NB4 (cell line): ENCODE measurements around the gene MTHFR.

Source experiments
- DNase-seq: peaks from one replicate; pipeline ENCODE4 v3.0.0; 2010; ENCODE audit warnings: low read depth
- H3K4me3 ChIP-seq: one replicate; pipeline ENCODE4 v1.5.1; 2011; ENCODE audit warnings: mild to moderate bottlenecking, low read depth, low read length, moderate library complexity
- MYC ChIP-seq: IDR thresholded peaks from 2 replicates; pipeline ENCODE4 v1.6.1; 2011; ENCODE audit warnings: low read depth, low read length
- POLR2A ChIP-seq: IDR thresholded peaks from 2 replicates; pipeline ENCODE4 v1.6.1; 2011; ENCODE audit warnings: mild to moderate bottlenecking; ENCODE audit not compliant: insufficient read length; ENCODE audit errors: extremely low read depth
- TF ChIP-seq, protein P1 (sequence below): IDR thresholded peaks from one replicate; pipeline ENCODE4 v1.5.1; 2012; ENCODE audit warnings: low read depth, low read length
- TF ChIP-seq, protein P2 (sequence below): IDR thresholded peaks from 2 replicates; pipeline ENCODE4 v1.6.1; 2011; ENCODE audit warnings: low read depth, low read length

The MTHFR gene

DNA sequence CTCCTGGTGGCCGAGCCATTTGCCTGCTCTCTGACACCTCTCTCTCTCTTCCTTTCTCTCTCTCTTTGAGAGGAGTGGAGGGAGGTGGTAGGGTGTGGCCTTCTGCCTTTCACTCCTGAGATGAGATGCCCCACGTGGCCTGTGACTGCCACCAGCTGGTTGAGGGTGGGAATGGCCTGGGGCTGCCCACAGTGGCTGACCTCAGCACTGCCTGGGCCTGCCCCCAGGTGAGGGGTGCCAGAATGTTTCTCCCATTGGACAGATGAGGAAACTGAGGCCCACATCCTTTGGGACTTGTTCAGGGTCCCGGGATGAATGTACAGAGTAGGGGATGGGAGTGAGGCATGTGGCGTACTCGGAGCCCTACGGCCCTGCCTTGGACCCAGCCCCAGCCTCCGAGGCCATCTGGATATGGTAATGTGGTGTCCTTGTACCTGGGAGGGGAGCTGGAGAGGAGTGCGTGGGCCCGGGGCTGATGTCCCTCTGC, 56.5 kb downstream of the MTHFR start:
- TF ChIP-seq, protein P1, sequence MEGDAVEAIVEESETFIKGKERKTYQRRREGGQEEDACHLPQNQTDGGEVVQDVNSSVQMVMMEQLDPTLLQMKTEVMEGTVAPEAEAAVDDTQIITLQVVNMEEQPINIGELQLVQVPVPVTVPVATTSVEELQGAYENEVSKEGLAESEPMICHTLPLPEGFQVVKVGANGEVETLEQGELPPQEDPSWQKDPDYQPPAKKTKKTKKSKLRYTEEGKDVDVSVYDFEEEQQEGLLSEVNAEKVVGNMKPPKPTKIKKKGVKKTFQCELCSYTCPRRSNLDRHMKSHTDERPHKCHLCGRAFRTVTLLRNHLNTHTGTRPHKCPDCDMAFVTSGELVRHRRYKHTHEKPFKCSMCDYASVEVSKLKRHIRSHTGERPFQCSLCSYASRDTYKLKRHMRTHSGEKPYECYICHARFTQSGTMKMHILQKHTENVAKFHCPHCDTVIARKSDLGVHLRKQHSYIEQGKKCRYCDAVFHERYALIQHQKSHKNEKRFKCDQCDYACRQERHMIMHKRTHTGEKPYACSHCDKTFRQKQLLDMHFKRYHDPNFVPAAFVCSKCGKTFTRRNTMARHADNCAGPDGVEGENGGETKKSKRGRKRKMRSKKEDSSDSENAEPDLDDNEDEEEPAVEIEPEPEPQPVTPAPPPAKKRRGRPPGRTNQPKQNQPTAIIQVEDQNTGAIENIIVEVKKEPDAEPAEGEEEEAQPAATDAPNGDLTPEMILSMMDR, result peak; percentile 71
- TF ChIP-seq MYC, result peak; percentile 69; the same call in 1 of the 2 replicates
- TF ChIP-seq, protein P2, sequence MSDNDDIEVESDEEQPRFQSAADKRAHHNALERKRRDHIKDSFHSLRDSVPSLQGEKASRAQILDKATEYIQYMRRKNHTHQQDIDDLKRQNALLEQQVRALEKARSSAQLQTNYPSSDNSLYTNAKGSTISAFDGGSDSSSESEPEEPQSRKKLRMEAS, result peak; percentile 89
- TF ChIP-seq POLR2A, result no peak
- peak; percentile 80 for DNase-seq

DNA sequence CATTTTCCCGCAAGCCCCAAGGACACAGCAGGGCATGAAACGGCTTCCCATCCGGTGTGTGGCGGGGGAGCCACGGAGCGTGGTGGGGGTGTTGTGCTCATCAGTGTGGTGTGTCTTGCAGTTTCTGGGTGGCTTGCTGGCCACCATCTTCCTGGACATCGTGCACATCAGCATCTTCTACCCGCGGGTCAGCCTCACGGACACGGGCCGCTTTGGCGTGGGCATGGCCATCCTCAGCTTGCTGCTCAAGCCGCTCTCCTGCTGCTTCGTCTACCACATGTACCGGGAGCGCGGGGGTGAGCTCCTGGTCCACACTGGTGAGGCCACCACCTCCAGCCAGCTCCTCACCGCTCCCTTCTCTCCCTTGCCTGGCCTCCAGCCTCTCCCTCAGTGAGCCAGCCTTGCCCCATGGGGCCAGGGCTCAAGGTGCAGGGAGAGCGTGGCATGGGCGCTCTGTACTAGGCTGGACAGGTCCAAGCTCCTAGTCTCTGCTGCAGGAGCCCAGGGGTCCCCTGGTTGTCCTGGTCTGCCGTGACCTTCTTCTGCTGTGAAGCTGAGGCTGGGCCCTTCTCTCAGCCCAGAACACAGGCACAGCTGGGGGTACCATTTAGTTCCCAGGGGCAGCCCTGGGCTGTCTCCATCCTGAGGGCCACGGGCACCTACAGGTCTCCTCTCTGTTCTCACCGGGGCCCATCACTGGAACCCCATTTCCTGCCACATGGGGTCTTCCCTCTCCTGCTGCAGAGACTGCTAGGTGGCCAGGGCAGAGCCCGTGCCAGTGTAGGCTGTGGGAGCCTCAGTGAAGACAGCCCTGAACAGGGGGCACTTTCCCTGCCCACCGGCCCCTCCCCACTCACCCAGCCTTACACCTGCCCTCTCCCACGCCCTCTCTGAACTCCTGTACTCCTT, 57.2 kb downstream of the MTHFR start:
- H3K4me3 ChIP-seq, result no peak overlapping the region
- no peak for DNase-seq
- TF ChIP-seq, protein P1, result no peak
- no peak for TF ChIP-seq MYC
- TF ChIP-seq, protein P2, result no peak
- no peak for TF ChIP-seq POLR2A

More for the DNA sequence above, 56.5 kb downstream of the MTHFR start:
- H3K4me3 ChIP-seq, result no peak overlapping the region

DNA sequence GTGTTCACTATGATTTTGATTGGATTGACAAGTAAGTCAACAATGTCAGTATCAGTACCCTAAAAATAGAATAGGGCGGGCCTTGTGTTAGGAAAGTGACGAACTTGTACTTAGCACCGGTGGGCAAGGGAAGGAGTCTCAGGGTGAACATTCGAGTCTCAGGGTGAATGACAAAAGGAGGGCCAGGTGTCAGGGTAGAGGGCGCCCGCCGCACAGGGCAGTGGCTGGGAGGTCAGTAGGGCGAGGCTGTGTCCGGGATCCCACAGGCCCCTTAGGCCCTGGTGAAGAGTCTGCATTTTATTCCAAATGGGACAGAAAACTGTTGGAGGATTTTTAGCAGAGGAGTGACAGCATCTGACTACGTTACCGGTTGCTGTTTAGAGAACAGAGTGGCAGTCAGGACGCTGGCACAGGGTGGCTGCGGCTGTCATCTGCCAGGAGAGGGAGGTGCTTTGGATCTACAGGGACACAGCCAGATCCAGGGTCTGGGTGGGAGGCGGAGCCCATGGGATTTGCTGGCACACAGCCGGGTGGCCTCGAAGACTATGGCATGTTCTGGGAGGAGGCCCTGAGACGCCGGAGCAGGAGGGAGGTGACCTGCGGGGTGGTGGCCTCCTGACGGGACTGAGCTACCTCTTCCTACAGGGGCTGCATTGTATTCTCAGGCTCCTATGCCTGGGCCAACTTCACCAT, 58.8 kb downstream of the MTHFR start:
- TF ChIP-seq, protein P1, result no peak
- TF ChIP-seq, protein P2, result no peak
- TF ChIP-seq MYC (no peak), POLR2A (no peak)
- DNase-seq, result no peak
- H3K4me3 ChIP-seq, result no peak overlapping the region

DNA sequence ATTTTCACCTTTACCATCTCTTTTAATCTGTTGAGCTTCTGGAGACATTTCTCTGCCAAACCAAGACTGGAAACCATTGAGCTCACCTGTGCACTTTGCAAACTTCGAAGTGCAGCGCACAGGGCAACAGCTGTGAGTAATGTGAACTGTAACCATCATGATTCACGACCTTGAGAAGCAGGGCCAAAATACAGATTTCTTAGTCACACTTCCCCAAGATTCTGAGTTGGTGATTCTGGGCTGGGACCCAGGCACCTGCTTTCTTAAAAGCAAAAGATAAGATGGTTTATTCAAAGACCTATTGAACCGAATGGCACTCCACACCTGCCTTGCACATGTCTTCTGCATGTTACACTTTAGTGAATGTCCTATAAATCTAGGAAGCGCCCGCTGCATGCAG, 59.7 kb downstream of the MTHFR start:
- no peak overlapping the region for H3K4me3 ChIP-seq
- TF ChIP-seq, protein P2, result no peak
- TF ChIP-seq MYC (no peak), POLR2A (no peak)
- TF ChIP-seq, protein P1, result no peak

DNA sequence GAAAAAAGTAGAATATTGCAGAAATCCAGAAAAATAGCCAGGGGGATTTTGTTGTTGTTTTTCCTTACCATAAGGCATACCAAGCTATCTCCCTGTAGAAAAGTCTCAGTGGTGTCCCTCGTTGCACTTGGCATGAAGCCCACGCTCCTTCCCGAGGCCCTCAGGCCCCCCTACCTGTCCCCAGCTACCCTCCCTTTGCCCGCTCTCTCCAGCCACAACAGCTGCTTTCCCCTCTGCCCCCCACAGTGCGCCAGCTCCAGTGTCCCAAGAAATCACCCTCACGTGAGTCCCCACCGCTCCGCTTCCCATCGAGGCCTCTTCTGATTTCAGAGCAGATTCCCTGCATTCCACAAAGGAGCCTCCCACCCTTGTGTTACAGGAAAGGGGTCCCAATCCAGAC, 61.5 kb downstream of the MTHFR start:
- TF ChIP-seq POLR2A (no peak), MYC (no peak)
- TF ChIP-seq, protein P1, result no peak
- TF ChIP-seq, protein P2, result no peak
- no peak for DNase-seq

More for the DNA sequence above, 59.7 kb downstream of the MTHFR start:
- peak; percentile 27 for DNase-seq

More for the DNA sequence above, 61.5 kb downstream of the MTHFR start:
- no peak overlapping the region for H3K4me3 ChIP-seq
